IMR-90 (cell line): ENCODE results near the gene CFAP45.

Experiments
- CTCF ChIP-seq: conservative IDR thresholded peaks from 2 replicates; pipeline ENCODE4 v1.5.1; 2012; ENCODE audit warnings: mild to moderate bottlenecking, low read depth, low read length, improper control_type of control experiment
- ELK1 ChIP-seq: fragments of 150-350 bp; IDR thresholded peaks from 2 replicates; pipeline ENCODE4 v1.6.1; 2016; ENCODE audit warnings: low read depth, mild to moderate bottlenecking, low read length, moderate library complexity, borderline replicate concordance
- MXI1 ChIP-seq: IDR thresholded peaks from 2 replicates; pipeline ENCODE4 v1.6.1; 2012; ENCODE audit warnings: low read depth, mild to moderate bottlenecking, low read length, moderate library complexity, borderline replicate concordance
- POLR2A ChIP-seq: IDR thresholded peaks from 2 replicates; pipeline ENCODE4 v1.6.1; 2012; ENCODE audit warnings: mild to moderate bottlenecking, low read depth, low read length
- RCOR1 ChIP-seq: IDR thresholded peaks from 2 replicates; pipeline ENCODE4 v1.6.1; 2012; ENCODE audit warnings: mild to moderate bottlenecking, low read length, improper control_type of control experiment; ENCODE audit not compliant: insufficient replicate concordance

GRCh38 chr1:159889821-159890252 is 10.1 kb downstream of the CFAP45 start:
- TF ChIP-seq CTCF (no peak), ELK1 (no peak), RCOR1 (no peak), POLR2A (no peak), MXI1 (no peak)
